ENCODE measurements around the gene RAB10.
"Not testable (repeated sequence)": the region's sequence is repeated elsewhere in the genome, so short reads cannot be mapped to it uniquely, and the experiment has no call there.

The RAB10 gene

DNA sequence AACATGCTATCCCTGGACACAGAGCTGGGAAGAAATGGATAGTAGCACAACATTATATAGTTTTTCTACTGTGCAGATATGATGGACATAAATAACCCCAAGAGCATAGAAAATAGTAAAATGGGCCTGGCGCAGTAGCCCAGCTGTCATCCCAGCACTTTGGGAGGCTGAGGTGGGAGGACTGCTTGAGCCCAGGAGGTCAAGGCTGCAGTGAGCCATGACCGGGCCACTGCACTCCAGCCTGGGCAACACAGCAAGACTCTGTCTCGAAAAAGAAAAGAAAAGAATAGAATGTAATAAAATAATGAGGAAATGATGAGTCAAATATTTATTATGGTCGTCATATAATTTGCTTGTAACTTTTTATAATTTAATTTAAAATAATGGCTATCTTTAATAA lies 131.5 kb downstream of the RAB10 start:
- DNase-seq (ENCODE audit: low spot score), result no peak
- TF ChIP-seq, protein P1, sequence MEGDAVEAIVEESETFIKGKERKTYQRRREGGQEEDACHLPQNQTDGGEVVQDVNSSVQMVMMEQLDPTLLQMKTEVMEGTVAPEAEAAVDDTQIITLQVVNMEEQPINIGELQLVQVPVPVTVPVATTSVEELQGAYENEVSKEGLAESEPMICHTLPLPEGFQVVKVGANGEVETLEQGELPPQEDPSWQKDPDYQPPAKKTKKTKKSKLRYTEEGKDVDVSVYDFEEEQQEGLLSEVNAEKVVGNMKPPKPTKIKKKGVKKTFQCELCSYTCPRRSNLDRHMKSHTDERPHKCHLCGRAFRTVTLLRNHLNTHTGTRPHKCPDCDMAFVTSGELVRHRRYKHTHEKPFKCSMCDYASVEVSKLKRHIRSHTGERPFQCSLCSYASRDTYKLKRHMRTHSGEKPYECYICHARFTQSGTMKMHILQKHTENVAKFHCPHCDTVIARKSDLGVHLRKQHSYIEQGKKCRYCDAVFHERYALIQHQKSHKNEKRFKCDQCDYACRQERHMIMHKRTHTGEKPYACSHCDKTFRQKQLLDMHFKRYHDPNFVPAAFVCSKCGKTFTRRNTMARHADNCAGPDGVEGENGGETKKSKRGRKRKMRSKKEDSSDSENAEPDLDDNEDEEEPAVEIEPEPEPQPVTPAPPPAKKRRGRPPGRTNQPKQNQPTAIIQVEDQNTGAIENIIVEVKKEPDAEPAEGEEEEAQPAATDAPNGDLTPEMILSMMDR (IDR thresholded peaks at IDR 0.05; ENCODE audit: extremely low read depth, missing control alignments), result no peak

DNA sequence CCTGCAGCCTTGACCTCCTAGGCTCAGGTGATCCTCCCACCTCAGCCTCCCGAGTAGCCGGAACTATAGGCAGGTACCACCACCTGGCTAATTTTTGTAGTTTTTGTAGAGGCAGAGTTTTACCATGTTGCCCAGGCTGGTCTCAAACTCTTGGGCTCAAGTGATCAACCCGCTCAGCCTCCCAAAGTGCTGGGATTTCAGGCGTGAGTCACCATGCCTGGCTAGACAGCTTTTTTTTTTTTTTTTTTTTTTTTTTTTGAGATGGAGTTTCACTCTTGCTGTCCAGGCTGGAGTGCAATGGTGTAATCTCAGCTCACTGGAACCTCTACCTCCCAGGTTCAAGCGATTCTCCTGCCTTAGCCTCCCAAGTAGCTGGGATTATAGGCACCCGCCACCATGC lies 132.7 kb downstream of the RAB10 start:
- DNase-seq (ENCODE audit: low spot score), result not testable (repeated sequence)

DNA sequence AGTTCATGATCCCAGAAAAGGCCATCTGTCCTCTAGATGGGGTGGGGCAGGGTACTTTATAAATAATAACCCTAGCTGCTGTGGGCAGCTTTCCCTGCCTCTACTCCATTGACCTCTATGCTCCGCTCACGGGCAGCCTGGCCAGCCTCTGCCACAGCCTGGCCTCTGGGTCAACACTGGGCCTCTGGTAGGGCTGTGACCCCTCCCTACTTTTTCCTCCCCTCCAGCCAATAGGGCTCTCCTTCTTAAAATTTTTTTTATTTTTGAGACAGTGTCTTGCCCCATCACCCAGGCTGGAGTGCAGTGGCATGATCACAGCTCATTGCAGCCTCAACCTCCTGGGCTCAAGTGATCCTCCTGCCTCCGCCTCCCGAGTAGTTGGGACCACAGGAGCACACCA lies 134.9 kb downstream of the RAB10 start:
- no peak for DNase-seq (ENCODE audit: low spot score)
- TF ChIP-seq, protein P1 (IDR thresholded peaks at IDR 0.05; ENCODE audit: extremely low read depth, missing control alignments), result no peak

DNA sequence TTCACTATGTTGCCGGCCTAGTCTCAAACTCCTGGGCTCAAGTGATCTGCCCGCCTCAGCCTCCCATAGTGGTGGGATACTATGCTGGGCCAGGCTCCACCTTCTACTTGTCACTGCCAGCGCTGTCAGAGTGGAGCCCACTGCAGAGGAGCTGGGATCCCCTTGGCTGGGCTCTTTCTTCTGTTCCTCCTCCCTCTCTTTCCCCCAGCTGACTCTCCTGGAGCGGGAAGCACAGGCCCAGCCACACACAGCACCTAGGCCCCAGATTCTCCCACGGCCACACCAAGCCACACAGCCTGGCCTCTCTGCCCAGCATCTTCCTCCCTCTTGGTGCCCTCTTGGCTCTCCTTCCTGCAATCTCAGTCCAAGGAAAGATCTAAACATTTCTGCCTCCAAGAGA lies 135.3 kb downstream of the RAB10 start:
- peak; percentile 3 for DNase-seq (ENCODE audit: low spot score)

DNA sequence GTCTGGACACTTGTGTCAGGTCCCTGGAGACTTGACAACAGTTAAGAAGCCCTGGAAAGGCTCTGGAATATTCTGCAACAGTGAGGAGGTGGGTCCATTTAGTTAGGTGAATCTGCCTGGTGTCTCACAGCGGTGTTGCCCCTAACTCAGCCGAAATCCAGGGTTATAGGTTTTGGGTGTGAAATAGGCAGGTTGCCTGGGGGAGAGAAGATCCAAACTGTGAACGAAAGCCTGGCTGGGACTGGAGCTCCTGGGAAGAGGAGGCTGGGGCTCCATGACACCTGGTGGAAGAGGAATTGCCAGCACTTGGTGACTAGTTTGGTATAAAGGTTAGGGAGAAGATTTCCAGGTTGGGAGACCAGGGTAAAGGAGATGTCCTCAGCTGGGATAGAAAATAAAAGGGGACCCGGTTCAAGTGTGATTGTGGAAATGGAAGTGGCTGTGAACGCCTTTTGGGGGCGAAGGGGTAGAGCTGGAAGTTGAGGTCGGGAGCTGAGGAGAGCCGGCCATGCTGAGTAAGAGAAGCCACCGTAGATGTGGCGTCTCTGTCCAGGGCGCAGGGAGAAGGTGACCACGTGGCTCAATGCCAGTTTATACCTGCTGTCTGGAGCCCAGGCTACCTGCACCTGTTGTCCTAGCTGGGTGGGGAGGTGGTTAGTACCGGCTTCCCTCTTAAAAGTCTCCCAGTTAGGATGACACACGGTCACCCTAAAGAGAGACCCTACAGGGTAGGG lies 136.0 kb downstream of the RAB10 start:
- TF ChIP-seq, protein P1 (IDR thresholded peaks at IDR 0.05; ENCODE audit: extremely low read depth, missing control alignments), result no peak
- peak; percentile 4 for DNase-seq (ENCODE audit: low spot score)

More for the DNA sequence above, 135.3 kb downstream of the RAB10 start:
- TF ChIP-seq, protein P1 (IDR thresholded peaks at IDR 0.05; ENCODE audit: extremely low read depth, missing control alignments), result no peak

DNA sequence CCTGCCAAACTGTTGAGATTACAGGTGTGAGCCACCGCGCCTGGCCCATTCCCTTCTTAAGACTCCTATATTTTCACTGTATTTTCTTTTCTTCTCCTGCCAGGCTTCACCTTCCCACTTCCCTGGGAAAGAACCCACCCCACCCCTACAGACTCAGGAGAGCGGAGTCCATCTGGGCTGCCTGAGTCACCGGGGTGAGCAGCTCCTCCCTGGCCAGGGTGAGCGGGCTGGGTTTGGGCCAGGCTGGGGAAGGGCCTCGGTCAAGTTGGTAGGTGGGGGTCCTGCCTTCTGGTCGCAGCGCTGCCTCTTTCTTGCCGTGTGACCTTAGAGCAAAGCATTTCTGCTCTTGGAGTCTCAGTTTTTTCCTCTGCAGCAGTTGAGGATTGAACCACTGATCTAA lies 136.9 kb downstream of the RAB10 start:
- TF ChIP-seq, protein P1 (IDR thresholded peaks at IDR 0.05; ENCODE audit: extremely low read depth, missing control alignments), result no peak
- DNase-seq (ENCODE audit: low spot score), result peak; percentile 8

DNA sequence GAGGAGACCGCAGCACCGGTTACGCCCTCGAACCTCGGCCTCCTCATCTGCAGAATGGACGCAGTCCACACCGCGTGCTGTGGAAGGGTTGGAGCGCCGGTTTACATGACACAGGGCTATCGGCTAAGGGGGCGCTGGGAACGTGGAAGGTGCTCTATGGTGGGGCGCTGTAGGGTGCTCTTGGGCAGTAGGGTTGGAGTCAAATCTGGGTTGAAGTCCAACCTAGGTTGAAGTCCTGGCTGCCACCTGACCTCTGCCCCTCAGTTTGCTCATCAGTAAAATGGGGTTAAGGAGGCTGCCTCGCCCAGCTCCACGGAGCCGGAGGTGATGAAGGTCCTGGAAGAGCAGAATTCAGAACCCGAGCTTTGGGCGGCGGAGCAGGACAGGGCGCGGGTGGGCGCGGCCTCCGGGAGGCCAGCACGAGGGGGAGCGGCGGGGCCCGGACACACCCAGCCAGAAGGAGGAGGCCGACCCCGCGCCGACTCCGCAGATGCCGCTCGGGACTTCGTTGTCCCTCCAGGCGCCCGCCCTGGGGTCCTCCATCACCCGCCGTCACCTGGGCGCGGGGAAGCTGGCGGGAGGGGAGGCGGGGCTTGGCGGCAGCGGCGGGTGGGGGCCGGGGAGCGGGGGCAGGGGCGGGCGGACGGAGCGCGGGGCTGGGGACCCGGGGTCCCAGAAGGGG lies 138.4 kb downstream of the RAB10 start:
- TF ChIP-seq, protein P1 (IDR thresholded peaks at IDR 0.05; ENCODE audit: extremely low read depth, missing control alignments), result no peak
- peak; percentile 54 for DNase-seq (ENCODE audit: low spot score)

All from GM20000 (cell line).